HG03025 (cell line): ENCODE results near the gene PDE2A.

Experiments
- ATAC-seq: cut with Tn5 transposase; IDR thresholded peaks from one replicate; pipeline ENCODE4 v1.9.1; 2021; ENCODE audit warnings: mild to moderate bottlenecking, moderate library complexity; ENCODE audit not compliant: unreplicated experiment, low FRiP score

PDE2A gene

GRCh38 chr11:72595292-72595684 is 78.9 kb downstream of the PDE2A start:
- no peak for ATAC-seq

GRCh38 chr11:72594493-72595291 is 79.5 kb downstream of the PDE2A start:
- ATAC-seq: no peak

GRCh38 chr11:72592698-72593495 is 81.3 kb downstream of the PDE2A start:
- no peak for ATAC-seq

- ATAC-seq: no peak
Measured at GRCh38 chr11:72591785-72592502, 82.3 kb downstream of the PDE2A start.

- no peak for ATAC-seq
Measured at GRCh38 chr11:72591023-72591422, 83.2 kb downstream of the PDE2A start.

GRCh38 chr11:72589802-72590761 is 84.1 kb downstream of the PDE2A start:
- no peak for ATAC-seq

- ATAC-seq: no peak
Measured at GRCh38 chr11:72588421-72589410, 85.5 kb downstream of the PDE2A start.

GRCh38 chr11:72587696-72588095 is 86.5 kb downstream of the PDE2A start:
- no peak for ATAC-seq

- ATAC-seq: no peak
Measured at GRCh38 chr11:72586321-72587090, 87.7 kb downstream of the PDE2A start.

GRCh38 chr11:72585762-72586311 is 88.4 kb downstream of the PDE2A start:
- no peak for ATAC-seq

GRCh38 chr11:72584939-72585597 is 89.2 kb downstream of the PDE2A start:
- ATAC-seq: no peak

GRCh38 chr11:72584293-72584938 is 89.8 kb downstream of the PDE2A start:
- no peak for ATAC-seq

GRCh38 chr11:72583616-72584292 is 90.5 kb downstream of the PDE2A start:
- ATAC-seq: no peak

GRCh38 chr11:72583177-72583553 is 91.1 kb downstream of the PDE2A start:
- ATAC-seq: no peak

GRCh38 chr11:72582206-72583176 is 91.7 kb downstream of the PDE2A start:
- no peak for ATAC-seq
